BJ (cell line): ENCODE measurements around the gene RETREG1. TPM values are rescaled to one million over a fixed set of nuclear protein-coding genes. Genes with fewer than 3 reads are reported as not detected.

Experiments used
- CTCF ChIA-PET: fragments of 350-600 bp; formaldehyde crosslinking; extraction: SDS; loops from one replicate; lab custom pipeline; 2021; ENCODE audit warnings: antibody characterized with exemption, inconsistent platforms; lab: Yijun Ruan, JAX
- POLR2A ChIA-PET: fragments of 300-600 bp; sonication (Branson Sonifier 250); formaldehyde crosslinking; extraction: SDS; loops from one replicate; lab custom pipeline; 2021; ENCODE audit warnings: antibody characterized with exemption; lab: Charles Lee
- DNase-seq: peaks from one replicate; pipeline ENCODE4 v3.0.0-alpha.2; 2011; ENCODE audit warnings: low read depth
- H3K27me3 ChIP-seq: 2 replicates; pipeline ENCODE4 v1.6.0; 2011; ENCODE audit warnings: low read length; ENCODE audit not compliant: control insufficient read depth, insufficient read depth
- H3K36me3 ChIP-seq: 2 replicates; pipeline ENCODE4 v1.5.1; 2011; ENCODE audit warnings: low read length; ENCODE audit not compliant: control insufficient read depth, insufficient read depth
- H3K4me3 ChIP-seq: 2 replicates; pipeline ENCODE4 v1.5.1; 2011; ENCODE audit warnings: low read depth, mild to moderate bottlenecking, control low read depth, low read length
- CTCF ChIP-seq: IDR thresholded peaks from 2 replicates; pipeline ENCODE4 v1.5.1; 2011; ENCODE audit warnings: low read depth, mild to moderate bottlenecking, control low read depth, inconsistent platforms, low read length, moderate library complexity; ENCODE audit not compliant: insufficient read depth
- polyA plus RNA-seq: library from polyadenylated mRNA; depleted of rRNA; stranded (reverse); fragments of >200 nt; gene quantifications from 2 replicates; pipeline ENCODE4 v1.2.3, GENCODE V29; 2011

RETREG1 gene
- polyA plus RNA-seq, 1 experiment: 0.04 TPM

- ChIA-PET CTCF (no interaction called here), POLR2A (no interaction called here)
- DNase-seq: no peak
- no peaks in the 10 kb centered on the region for H3K36me3 ChIP-seq
- H3K4me3 ChIP-seq: no peak overlapping the region
- H3K27me3 ChIP-seq: no peaks in the 10 kb centered on the region; the same call in 1 of the 2 replicates
- no peak for TF ChIP-seq CTCF
These were observed 18.7 kb downstream of the RETREG1 start for GRCh38 chr5:16597946-16598694.

GRCh38 chr5:16596581-16596940 is 20.2 kb downstream of the RETREG1 start:
- POLR2A ChIA-PET: no interaction called here
- no peak for TF ChIP-seq CTCF
- no peaks in the 10 kb centered on the region; the same call in 1 of the 2 replicates for H3K27me3 ChIP-seq
- CTCF ChIA-PET: interaction anchor here (0.6 to 2.4 kb wide), 2 partner anchors 11 to 606 kb away, joined by 3 to 11 read pairs; no protein-coding TSS in a partner anchor
- H3K4me3 ChIP-seq: no peak overlapping the region
- H3K36me3 ChIP-seq: no peaks in the 10 kb centered on the region
- DNase-seq: peak; percentile 9

DNA sequence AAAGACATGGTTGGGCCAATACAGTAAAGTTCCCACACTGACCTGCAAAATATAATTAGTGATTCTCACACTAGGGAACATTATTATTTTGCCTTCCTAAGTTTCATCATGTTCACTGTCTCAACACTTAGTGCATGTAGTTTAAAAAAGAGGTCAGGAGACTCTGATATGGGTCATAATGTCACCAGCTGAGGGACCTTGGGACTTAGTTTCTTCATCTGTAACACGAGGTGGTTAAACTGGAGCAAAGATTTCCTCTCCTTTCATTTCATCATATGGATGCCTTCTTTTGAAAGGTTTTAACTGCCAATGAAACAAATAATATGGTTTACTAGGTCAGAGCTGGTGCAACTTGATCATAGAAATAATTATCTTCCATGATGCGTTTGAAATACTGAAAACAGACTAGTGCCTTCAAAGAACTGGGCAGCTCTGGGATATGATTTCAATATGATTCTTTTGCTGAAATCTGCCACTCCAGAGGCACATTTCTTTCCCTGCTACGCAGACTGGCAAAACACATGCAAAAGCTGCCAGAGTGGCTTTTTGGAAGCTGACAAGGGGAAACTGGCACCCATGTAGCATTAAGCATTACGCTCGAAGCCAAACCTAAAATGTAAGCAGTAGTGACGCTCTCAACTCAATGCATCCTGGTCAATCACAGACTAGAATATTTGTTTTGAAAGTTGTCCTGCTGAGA is 20.8 kb downstream of the RETREG1 start:
- CTCF ChIA-PET: interaction anchor here (2.4 kb wide), 1 partner anchor 11 kb away, joined by 11 read pairs; no protein-coding TSS in a partner anchor
- POLR2A ChIA-PET: no interaction called here
- no peak for TF ChIP-seq CTCF
- DNase-seq: no peak
- Histone ChIP-seq H3K4me3 (no peak overlapping the region), H3K36me3 (no peaks in the 10 kb centered on the region), H3K27me3 (no peaks in the 10 kb centered on the region; the same call in 1 of the 2 replicates)

DNA sequence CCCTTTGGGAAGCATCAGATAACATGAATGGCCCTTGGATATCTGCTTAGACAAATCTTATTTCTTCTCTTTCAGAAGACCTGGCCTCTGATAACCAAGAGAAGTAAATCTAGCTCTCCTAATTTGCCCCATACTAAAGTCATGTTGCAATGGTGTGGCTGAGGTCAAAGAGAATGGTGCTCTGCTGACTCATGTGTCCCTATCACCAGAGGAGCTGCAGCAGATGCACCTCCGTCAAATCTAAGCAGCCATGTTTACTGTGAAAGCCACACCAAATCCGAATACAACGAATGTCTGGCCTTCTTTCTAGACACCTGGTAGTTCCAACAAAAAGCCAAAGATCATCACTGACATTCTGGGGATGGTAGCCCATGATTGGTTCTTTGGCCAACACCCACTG is 23.2 kb downstream of the RETREG1 start:
- Histone ChIP-seq H3K36me3 (no peaks in the 10 kb centered on the region), H3K4me3 (no peak overlapping the region), H3K27me3 (no peaks in the 10 kb centered on the region; the same call in 1 of the 2 replicates)
- no peak for DNase-seq
- CTCF ChIA-PET: interaction anchor here (0.6 to 2.1 kb wide), 2 partner anchors 12 to 41 kb away, joined by 3 to 4 read pairs; no protein-coding TSS in a partner anchor
- TF ChIP-seq CTCF: no peak
- POLR2A ChIA-PET: no interaction called here

DNA sequence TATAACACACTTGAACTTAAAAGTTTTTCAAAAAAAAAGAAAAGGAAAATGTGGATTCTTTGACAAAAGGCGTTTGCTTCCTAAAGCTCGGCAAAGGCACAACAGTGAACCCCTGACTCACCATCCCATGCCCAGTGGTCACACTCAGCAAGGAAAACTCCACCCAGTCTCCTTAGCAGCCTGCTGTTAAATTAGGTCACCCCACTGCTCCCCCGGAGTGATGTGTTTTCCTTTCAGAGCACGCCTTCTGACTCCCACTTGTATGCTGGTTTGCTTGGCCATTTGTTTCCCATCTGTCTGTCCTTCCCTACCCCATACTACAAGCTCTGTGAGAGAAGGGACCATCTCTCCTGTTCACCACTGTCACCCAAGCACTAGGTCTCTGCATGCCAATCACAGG is 23.8 kb downstream of the RETREG1 start:
- ChIA-PET POLR2A (no interaction called here), CTCF (interaction anchor here (0.6 to 2.1 kb wide), 2 partner anchors 13 to 40 kb away, joined by 3 to 4 read pairs; no protein-coding TSS in a partner anchor)
- peak; percentile 20 for DNase-seq
- Histone ChIP-seq H3K36me3 (no peaks in the 10 kb centered on the region), H3K4me3 (no peak overlapping the region), H3K27me3 (no peaks in the 10 kb centered on the region; the same call in 1 of the 2 replicates)
- no peak for TF ChIP-seq CTCF
